ENCODE measurements around the gene LRRC3. TPM values are rescaled to one million over a fixed set of nuclear protein-coding genes. Genes with fewer than 3 reads are reported as not detected.

Gene LRRC3
- polyA plus RNA-seq, 1 experiment: 0.59 TPM

DNA sequence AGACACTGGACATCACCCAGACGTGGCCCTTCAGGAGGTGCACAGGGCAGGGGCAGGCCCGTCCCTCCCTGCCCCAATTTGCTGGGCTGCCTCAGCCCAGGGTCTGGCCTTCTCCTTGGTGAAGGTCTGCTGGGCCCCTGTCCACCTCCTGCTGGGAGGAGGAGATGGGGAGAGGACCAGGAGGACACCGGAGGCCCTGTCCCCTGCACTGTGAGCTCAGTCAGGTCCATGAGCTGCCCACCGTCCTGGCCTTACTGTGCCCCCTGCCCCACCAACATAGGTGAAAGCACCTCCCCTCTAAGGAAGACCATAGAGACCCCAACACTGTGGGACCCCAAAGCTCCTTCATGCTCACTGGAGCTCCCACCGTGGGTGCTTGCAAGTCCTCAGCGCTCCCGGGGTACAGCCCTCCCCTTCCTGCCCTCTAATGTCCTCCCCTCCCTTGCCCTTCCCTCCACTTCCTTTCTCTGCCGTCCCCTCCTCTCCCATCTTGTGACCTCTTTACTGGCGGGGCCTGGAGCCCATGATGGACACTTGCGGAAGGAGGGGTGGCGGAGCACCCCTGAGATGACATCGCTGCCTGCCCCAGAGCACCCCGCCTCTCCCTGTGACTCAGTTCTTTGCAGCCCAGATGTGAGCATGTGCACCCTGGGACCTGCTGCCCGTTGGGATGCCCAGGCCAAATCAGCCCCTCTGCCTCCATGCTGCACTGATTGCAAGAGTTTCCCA lies 4.6 kb downstream of the LRRC3 start:
- ChIA-PET POLR2A (no interaction called here), CTCF (interaction anchor here (1.8 kb wide), 1 partner anchor 333 kb away, joined by 6 read pairs; no protein-coding TSS in a partner anchor)
- no peak for DNase-seq (ENCODE audit: low read depth)
- TF ChIP-seq, protein P1, sequence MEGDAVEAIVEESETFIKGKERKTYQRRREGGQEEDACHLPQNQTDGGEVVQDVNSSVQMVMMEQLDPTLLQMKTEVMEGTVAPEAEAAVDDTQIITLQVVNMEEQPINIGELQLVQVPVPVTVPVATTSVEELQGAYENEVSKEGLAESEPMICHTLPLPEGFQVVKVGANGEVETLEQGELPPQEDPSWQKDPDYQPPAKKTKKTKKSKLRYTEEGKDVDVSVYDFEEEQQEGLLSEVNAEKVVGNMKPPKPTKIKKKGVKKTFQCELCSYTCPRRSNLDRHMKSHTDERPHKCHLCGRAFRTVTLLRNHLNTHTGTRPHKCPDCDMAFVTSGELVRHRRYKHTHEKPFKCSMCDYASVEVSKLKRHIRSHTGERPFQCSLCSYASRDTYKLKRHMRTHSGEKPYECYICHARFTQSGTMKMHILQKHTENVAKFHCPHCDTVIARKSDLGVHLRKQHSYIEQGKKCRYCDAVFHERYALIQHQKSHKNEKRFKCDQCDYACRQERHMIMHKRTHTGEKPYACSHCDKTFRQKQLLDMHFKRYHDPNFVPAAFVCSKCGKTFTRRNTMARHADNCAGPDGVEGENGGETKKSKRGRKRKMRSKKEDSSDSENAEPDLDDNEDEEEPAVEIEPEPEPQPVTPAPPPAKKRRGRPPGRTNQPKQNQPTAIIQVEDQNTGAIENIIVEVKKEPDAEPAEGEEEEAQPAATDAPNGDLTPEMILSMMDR (IDR thresholded peaks at IDR 0.05; ENCODE audit: insufficient read depth, low read depth, low read length): no peak
- Histone ChIP-seq H3K36me3 (ENCODE audit: control insufficient read depth, insufficient read depth, low read length) (no peaks in the 10 kb centered on the region), H3K4me3 (ENCODE audit: low read depth, low read length) (no peak overlapping the region), H3K27me3 (ENCODE audit: control insufficient read depth, insufficient read depth, low read length) (no peaks in the 10 kb centered on the region)

DNA sequence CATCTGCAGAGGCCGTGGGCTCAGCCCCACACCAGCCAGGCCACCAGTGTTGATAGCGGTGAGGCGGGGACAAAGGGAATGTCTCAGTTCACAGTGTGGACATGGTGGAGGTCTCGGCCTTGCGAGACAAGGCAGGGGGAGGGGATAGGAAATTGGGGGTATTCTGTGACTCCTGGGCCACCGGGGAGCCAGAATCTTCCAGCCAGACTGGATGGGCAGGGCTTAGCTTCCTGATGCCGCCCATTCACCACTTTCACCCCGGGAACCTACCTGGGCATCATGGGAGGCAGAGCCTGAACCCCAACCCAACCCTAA lies 5.1 kb downstream of the LRRC3 start:
- ChIA-PET CTCF (interaction anchor here (1.8 kb wide), 1 partner anchor 333 kb away, joined by 6 read pairs; no protein-coding TSS in a partner anchor), POLR2A (no interaction called here)
- TF ChIP-seq, protein P1 (IDR thresholded peaks at IDR 0.05; ENCODE audit: insufficient read depth, low read depth, low read length): no peak

DNA sequence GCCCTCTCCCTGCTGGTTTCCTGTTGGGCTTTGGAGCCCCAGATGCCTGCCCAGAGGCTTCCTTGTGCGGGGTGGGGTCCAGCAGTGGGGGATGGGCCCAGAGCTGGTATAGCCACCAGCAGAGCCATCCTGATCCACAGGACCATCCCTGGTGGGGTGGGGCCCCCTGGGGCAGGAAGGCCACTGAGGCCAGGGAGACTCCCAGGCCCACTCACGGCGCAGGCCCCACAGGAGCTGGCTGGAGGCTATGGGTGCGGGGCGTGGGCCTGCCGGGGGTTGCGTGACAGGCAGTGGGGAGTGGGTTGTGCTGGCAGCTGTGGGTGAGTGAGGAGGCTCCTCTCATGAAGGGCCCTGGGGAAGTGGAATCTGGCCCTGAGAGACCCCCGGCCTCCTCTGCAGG lies 5.7 kb downstream of the LRRC3 start:
- TF ChIP-seq, protein P1 (IDR thresholded peaks at IDR 0.05; ENCODE audit: insufficient read depth, low read depth, low read length): no peak
- no peak for DNase-seq (ENCODE audit: low read depth)
- Histone ChIP-seq H3K27me3 (ENCODE audit: control insufficient read depth, insufficient read depth, low read length) (no peaks in the 10 kb centered on the region), H3K4me3 (ENCODE audit: low read depth, low read length) (no peak overlapping the region), H3K36me3 (ENCODE audit: control insufficient read depth, insufficient read depth, low read length) (no peaks in the 10 kb centered on the region)
- POLR2A ChIA-PET: no interaction called here
- CTCF ChIA-PET: interaction anchor here (0.5 to 1.8 kb wide), 2 partner anchors 43 to 332 kb away, joined by 3 to 6 read pairs; no protein-coding TSS in a partner anchor

More for the DNA sequence above, 5.1 kb downstream of the LRRC3 start:
- H3K27me3 ChIP-seq (ENCODE audit: control insufficient read depth, insufficient read depth, low read length): no peaks in the 10 kb centered on the region
- H3K36me3 ChIP-seq (ENCODE audit: control insufficient read depth, insufficient read depth, low read length): no peaks in the 10 kb centered on the region
- H3K4me3 ChIP-seq (ENCODE audit: low read depth, low read length): no peak overlapping the region
- no peak for DNase-seq (ENCODE audit: low read depth)

DNA sequence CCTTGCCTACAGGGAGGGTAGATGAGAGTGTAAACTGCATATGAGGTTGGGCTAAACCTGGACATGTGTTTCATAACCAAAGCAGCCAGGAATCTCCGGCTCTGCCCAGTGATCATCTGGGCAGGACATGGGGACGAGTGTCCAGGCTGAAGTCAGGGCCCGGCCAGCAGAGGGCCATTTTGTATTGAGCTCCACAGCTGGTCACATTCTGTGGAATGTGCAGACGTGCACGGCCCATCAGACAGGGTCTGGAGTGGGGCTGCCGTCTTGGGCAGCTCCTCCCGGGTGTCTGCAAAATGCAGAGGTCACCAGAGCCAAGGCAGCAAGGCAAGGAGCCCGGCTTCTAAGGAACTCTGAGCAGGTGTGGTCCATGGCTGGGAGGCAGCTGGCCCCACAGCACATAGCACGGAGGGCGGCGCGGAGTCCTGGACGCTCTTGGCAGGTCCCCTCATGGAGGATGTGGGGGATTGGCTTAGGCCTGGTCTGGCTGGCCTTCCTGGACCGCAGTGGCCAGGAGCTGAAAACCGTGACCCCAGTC lies 6.2 kb downstream of the LRRC3 start:
- CTCF ChIA-PET: interaction anchor here (0.5 to 1.8 kb wide), 5 partner anchors 12 to 332 kb away, joined by 3 to 6 read pairs (median 3); no protein-coding TSS in a partner anchor
- no peak for DNase-seq (ENCODE audit: low read depth)
- POLR2A ChIA-PET: no interaction called here

More for the DNA sequence above, 6.2 kb downstream of the LRRC3 start:
- no peak overlapping the region for H3K4me3 ChIP-seq (ENCODE audit: low read depth, low read length)
- no peaks in the 10 kb centered on the region for H3K27me3 ChIP-seq (ENCODE audit: control insufficient read depth, insufficient read depth, low read length)
- H3K36me3 ChIP-seq (ENCODE audit: control insufficient read depth, insufficient read depth, low read length): no peaks in the 10 kb centered on the region
- TF ChIP-seq, protein P1 (IDR thresholded peaks at IDR 0.05; ENCODE audit: insufficient read depth, low read depth, low read length): peak; percentile 36; the same call in 1 of the 2 replicates
